HT-29 (cell line): ENCODE data around the gene BSPH1. TPM values are rescaled to one million over a fixed set of nuclear protein-coding genes. Genes with fewer than 3 reads are reported as not detected.
"Not testable (repeated sequence)": the region's sequence is repeated elsewhere in the genome, so short reads cannot be mapped to it uniquely, and the experiment has no call there.

ENCODE experiments used
- DNase-seq: peaks from one replicate; pipeline ENCODE4 v3.0.0-alpha.2; 2015; ENCODE audit warnings: low spot score
- total RNA-seq: library from RNA; depleted of rRNA; stranded (reverse); fragments of >200 nt; shearing (Covaris generic); gene quantifications from 2 replicates; pipeline ENCODE4 v1.2.3, GENCODE V29; 2014; rRNA removed

The BSPH1 gene, protein sequence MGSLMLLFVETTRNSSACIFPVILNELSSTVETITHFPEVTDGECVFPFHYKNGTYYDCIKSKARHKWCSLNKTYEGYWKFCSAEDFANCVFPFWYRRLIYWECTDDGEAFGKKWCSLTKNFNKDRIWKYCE
- total RNA-seq: not detected in 2 replicates

DNA sequence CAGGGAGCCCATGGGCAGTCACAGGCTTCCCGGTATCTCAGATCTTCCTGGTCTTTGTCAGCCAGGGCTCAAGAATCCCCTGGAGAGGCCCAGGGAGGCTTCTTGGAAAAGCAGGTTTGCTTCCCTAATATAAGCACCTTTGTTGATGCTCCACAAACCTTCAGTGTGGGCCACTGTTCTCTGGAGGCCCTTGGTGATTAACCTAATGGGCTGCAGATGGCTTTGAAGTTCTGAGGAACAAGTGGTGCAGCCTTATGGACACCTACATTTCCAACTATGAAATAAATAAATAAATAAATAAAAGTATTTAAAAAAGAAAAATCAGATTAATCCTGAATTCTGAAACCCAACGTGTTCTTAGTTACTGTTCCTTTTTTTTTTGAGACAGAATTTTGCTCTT lies at the start of gene BSPH1:
TSS of gene BSPH1 (minus strand) at position 101 of the 400 bp plus-strand sequence. CDS start at position 12, 89 bp downstream.
- DNase-seq: no peak

DNA sequence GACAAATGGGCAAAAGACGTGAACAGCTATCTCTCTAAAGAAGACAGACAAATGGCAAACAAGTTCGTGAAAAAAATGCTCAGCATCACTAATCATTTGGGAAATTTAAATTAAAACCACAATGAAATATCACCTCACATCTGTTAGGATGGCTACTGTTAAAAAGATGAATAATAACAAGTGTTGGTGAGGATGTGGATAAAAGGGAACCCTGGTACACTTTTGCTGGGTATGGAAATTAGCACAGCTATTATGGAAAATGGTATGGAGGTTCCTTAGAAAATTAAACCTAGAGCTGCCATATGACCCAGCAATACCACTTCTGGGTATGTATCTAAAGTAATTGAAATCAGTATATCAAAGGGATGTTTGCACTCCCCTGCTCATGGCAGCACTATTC lies 44.8 kb upstream of the BSPH1 start:
- DNase-seq: no peak

GRCh38 chr19:48033604-48034003 lies 41.6 kb upstream of the BSPH1 start:
- no peak for DNase-seq

DNA sequence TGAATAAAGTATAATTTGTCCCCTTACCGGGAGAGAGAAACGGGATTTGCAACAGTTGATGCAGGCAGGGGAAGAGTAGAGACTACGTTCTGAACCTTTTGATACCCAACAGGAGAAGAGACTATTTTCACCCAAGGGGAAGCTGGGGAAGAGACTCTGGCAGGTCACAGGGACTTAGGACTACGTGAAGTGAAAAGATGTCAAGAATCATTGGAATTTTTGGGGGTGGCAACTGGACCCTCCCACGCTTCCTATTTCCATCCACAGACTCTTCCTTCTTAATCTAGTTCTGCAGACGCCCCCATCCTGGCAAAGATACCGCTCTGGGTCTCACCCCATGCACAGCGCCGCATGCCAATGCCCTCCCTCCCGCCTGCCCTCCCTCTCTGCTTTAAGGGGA lies 38.1 kb upstream of the BSPH1 start:
- no peak for DNase-seq

GRCh38 chr19:48029431-48029830 lies 37.5 kb upstream of the BSPH1 start:
- DNase-seq: no peak

GRCh38 chr19:48025480-48025879 lies 33.5 kb upstream of the BSPH1 start:
- DNase-seq: no peak

DNA sequence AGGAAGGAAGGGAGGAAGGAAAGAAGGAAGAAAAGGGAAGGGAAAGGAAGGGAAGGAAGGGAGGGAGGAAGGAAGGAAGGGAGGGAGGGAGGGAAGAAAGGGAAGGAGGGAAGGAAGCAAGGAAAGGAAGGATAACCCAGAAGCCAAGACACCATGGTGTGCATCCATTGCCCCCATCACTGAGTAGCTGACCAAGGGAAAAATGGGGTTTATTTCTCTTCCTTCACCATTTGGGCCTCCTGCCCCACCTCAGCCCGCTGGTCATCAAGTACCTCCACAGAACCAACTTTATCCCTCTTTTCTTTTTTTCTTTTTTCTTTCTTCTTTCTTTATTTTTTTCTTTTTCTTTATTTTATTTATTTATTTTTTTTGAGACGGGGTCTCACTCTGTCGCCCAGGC lies 31.5 kb upstream of the BSPH1 start:
- no peak for DNase-seq

GRCh38 chr19:48023011-48023410 lies 31.0 kb upstream of the BSPH1 start:
- no peak for DNase-seq

GRCh38 chr19:48020686-48021085 lies 28.7 kb upstream of the BSPH1 start:
- no peak for DNase-seq

GRCh38 chr19:48010932-48011758 lies 19.2 kb upstream of the BSPH1 start:
- no peak for DNase-seq

- DNase-seq: peak; percentile 23
Observed at GRCh38 chr19:48006762-48007161, 14.8 kb upstream of the BSPH1 start.

DNA sequence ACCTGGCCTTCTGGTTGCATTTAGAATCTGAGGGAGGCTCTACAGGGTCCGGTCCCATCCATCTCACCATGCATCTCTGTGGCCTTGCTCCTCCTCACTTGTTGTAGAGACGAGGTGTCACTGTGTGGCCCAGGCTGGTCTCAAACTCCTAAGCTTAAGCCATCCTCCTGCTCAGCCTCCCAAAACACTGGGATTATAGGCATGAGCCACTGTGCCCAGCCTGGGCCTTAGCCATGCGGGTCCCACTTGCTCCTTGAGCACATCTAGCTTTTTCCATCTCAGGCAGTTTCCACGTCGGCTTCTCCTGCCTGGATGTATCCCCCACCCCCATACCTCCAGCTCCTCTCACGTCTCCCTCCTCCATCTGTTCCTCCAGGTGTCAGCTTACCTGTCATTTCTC lies 12.3 kb upstream of the BSPH1 start:
- no peak for DNase-seq

GRCh38 chr19:48000846-48001245 lies 8.9 kb upstream of the BSPH1 start:
- no peak for DNase-seq

GRCh38 chr19:47998800-47999199 lies 6.8 kb upstream of the BSPH1 start:
- DNase-seq: no peak

DNA sequence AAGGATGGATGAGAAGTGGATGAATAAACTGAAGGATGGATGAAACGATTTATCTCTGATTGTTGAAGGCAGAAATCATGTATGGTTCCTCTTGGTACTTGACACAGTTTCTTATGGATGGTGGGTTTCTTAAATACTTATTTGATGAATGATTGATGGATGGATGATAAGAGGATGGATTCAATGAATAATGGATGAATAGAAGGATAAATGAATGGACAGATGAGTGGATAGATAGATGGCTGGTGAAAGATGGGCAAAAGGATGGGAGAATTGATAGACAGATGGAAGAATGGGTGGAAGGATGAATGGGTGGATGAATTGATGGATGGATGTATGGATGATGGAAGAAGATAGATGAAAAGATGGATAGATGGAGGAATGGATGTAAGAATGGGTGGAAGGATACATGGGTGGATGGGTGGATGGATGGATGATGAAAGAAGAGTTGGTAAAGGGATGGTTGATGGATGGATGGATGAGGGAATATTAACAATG lies 4.3 kb upstream of the BSPH1 start:
- no peak for DNase-seq

DNA sequence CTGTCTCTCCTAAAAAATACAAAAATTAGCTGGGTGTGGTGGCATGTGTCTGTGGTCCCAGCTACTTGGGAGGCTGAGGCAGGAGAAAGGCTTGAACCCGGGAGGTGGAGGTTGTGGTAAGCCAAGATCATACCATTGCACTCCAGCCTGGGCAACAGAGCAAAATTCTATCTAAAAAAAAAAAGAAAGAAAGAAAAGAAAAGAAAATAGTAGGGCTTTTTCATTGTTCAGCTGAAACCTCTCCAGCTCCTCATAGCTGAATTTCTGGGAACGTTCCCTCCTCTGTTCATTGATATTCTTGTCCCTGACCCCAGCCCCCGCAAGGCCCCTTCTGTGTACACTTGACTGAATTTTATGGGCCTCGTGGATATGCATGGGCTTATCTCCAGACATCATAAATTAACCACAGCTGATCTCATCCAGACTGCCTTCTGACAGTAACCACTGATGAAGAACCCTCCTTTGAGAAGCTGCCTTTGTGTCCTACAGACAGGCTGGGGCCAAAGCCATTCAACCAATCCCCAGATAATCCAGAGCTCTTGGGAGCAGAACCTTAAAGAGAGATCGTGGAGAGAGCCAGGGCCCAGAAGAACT lies 2.3 kb upstream of the BSPH1 start, which contains the start of gene ELSPBP1:
TSS of gene ELSPBP1 (plus strand) at position 424 of the 594 bp plus-strand sequence. CDS start 14,036 bp downstream, outside the sequence.
- no peak for DNase-seq

- DNase-seq: no peak
Observed at GRCh38 chr19:47991191-47991808, 670 bp downstream of the BSPH1 start.

GRCh38 chr19:47973529-47973928 lies 18.4 kb downstream of the BSPH1 start:
- DNase-seq: no peak

DNA sequence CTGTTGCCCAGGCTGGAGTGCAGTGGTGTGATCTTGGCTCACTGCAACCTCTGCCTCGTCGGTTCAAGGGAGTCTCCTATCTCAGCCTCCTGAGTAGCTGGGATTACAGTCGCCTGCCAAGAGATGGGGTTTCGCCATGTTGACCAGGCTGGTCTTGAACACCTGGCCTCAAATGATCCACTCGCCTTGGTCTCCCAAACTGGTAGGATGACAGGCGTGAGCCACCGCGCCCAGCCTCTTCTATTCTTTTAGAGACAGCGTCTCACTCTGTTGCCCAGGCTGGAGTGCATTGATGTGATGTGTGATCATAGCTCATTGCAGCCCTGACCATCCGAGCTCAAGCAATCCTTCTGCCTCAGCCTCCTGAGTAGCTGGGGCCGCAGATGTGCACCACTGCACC lies 36.0 kb downstream of the BSPH1 start:
- not testable (repeated sequence) for DNase-seq

DNA sequence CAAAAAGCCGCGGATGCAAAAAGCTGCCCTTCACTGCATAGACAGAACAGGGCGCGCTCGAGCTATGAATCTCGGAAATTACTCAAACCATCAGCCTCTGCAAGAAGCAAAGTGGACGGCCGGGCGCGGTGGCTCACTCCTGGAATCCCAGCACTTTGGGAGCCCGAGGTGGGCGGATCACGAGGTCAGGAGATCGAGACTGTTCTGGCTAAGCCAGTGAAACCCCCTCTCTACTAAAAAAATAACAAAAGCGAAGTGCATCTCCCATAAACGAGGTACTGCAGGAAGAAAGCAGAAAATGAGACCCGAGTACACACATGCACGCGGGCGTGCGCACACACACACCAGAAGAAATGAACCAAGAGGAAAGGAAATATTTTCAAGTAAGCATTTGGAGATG lies 39.8 kb downstream of the BSPH1 start:
- DNase-seq: not testable (repeated sequence)

GRCh38 chr19:47949852-47950521 lies 42.0 kb downstream of the BSPH1 start:
- not testable (repeated sequence) for DNase-seq
